ENCODE measurements around the gene TBC1D22B. TPM values are rescaled to one million over a fixed set of nuclear protein-coding genes. Genes with fewer than 3 reads are reported as not detected.

The TBC1D22B gene
- total and polyA plus RNA-seq, 2 of the 13 experiments (the other 11 are each of a cell fraction or from before 2014, with no cell fraction given): 9.7 to 12.9 TPM

GRCh38 chr6:37371154-37372083 lies 113.8 kb downstream of the TBC1D22B start:
- no TSS peak for BruUV-seq (replicated peaks)
- intact Hi-C loops (cut with micrococcal nuclease; ENCODE audit: unreplicated experiment) (loop anchor here (2.0 to 10.0 kb wide), 2 partner anchors 17 to 193 kb away; no protein-coding TSS in a partner anchor), in situ Hi-C loops (cut with HindIII; ENCODE audit: extremely low pct_ligation_motif_present, low pct_unique_long_range_greater_than_20kb) (no loop called here)
- Histone ChIP-seq H2AFZ (ENCODE audit: low read length) (no peak overlapping the region), H3K36me3 (replicated peaks in 1 of 2; ENCODE audit: control insufficient read depth in 1 of 2, insufficient read depth in 2 of 2, low read length in 2 of 2) (peaks cover 14 to 83% of the 10 kb centered on the region in 2 experiments), H3K79me2 (ENCODE audit: insufficient read depth, low read length) (no peaks in the 10 kb centered on the region), H3K4me2 (ENCODE audit: low read depth, low read length) (no peak overlapping the region), H3K9ac (ENCODE audit: insufficient read depth, low read depth, low read length) (no peak overlapping the region), H3K27me3 (ENCODE audit: control insufficient read depth in 1 of 2, insufficient read depth in 2 of 2, low read length in 2 of 2) (no peaks in the 10 kb centered on the region), H3K9me3 (ENCODE audit: low read length) (no peaks in the 10 kb centered on the region), H3K27ac (ENCODE audit: extremely low read length, insufficient read depth, low read length) (no peak overlapping the region), H3K4me1 (ENCODE audit: insufficient read depth, low read length) (peaks cover 44% of the 10 kb centered on the region), H4K20me1 (ENCODE audit: insufficient read depth, low read length) (peaks cover 11% of the 10 kb centered on the region), H3K4me3 (replicated peaks in 1 of 3; ENCODE audit: insufficient read depth in 1 of 3, low read depth in 2 of 3, low read length in 3 of 3) (no peak overlapping the region)
- no peak for ATAC-seq
- POLR2A ChIA-PET: interaction anchor here (1.3 kb wide), 1 partner anchor 11 kb away, joined by 3 read pairs; no protein-coding TSS in a partner anchor
- CTCF ChIA-PET (ENCODE audit: low intra/inter-chr PET ratio, low total read pairs): interaction anchor here (0.6 kb wide), 1 partner anchor 340 kb away, joined by 3 read pairs; no protein-coding TSS in a partner anchor
- TF ChIP-seq TAF15 (IDR thresholded peaks at IDR 0.05; ENCODE audit: low read depth, low read length, poor library complexity, severe bottlenecking): no peak
- no peak for TF ChIP-seq ZBTB1 (CRISPR knock-in tag; IDR thresholded peaks at IDR 0.05; ENCODE audit: borderline replicate concordance)
- no peak for TF ChIP-seq KIAA2018 (CRISPR knock-in tag; IDR thresholded peaks at IDR 0.05; ENCODE audit: borderline replicate concordance)
- TF ChIP-seq ZNF550 (CRISPR knock-in tag; IDR thresholded peaks at IDR 0.05; ENCODE audit: borderline replicate concordance): no peak
- DNase-seq (ENCODE audit: low spot score): no peak
- WGBS (ENCODE audit: low lambda C conversion rate): 98% methylated on average over 4 of the region's 4 CpGs
- FAIRE-seq: no peak

Data from HepG2 (cell line).